H1 (cell line): Measurements from ENCODE around the gene ATP7B.

ENCODE experiments used
- EP300 ChIP-seq, 2 experiments: IDR thresholded peaks; 1 replicate in 1 of 2; 2 replicates in 1 of 2; pipeline ENCODE4 v1.6.1; 2011 to 2012; ENCODE audit warnings: low read depth in 2 of 2, low read length in 2 of 2, mild to moderate bottlenecking in 2 of 2, borderline replicate concordance in 1 of 2, inconsistent platforms in 1 of 2, moderate library complexity in 1 of 2
- HDAC6 ChIP-seq: IDR thresholded peaks from one replicate; pipeline ENCODE4 v1.7.1; 2012; ENCODE audit warnings: low read depth, mild to moderate bottlenecking, inconsistent platforms, low read length, moderate library complexity
- JUND ChIP-seq: IDR thresholded peaks from 2 replicates; pipeline ENCODE4 v1.6.1; 2011; ENCODE audit warnings: mild to moderate bottlenecking, improper control_type of control experiment, low read length
- TF ChIP-seq, protein P1 (sequence below), 3 experiments: IDR thresholded peaks; 1 replicate in 2 of 3; 2 replicates in 1 of 3; pipeline versions ENCODE4 v1.5.1 to v1.6.1; 2011; ENCODE audit warnings: low read length in 3 of 3, mild to moderate bottlenecking in 3 of 3, inconsistent platforms in 2 of 3, low read depth in 1 of 3, moderate library complexity in 1 of 3; ENCODE audit not compliant: insufficient read depth in 1 of 3; ENCODE audit errors: control extremely low read depth in 1 of 3

DNA sequence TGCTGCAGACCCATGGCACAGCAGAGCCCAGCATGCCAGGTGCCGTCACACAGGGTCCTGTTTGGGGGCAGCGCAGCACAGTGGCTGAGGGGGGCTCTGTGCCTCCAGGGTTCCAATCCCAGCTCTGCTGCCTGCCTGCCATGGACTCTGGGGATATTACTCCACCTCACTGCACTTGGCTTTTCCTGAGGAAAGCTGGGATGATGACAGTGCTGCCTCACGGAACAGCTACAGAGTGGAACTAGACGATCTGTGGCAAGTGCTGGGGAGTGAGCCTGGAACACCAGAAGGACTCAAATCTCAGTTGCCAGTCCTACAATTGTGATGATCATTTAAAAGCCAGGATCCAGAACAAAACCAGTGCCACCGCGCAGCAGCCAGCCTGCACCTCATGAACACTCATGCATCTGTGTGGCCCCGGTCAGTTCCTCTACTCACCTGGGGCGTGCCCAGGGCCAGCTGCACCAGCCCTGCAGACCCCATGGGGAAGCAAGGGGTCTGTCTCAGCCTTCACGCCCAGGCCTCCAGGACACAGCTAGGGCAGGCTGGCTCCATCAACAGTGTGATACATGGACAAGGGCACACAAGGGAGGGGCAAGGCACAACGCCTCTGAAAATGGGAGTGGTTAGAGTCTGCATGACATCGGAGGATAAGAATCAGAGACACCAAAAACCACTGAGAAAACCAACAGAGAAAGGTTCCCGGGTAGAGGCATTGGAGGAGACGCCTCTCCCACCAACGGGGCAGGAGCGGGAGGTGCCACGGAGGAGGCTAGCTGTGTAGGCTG, 55.2 kb downstream of the ATP7B start:
- TF ChIP-seq, protein P1, sequence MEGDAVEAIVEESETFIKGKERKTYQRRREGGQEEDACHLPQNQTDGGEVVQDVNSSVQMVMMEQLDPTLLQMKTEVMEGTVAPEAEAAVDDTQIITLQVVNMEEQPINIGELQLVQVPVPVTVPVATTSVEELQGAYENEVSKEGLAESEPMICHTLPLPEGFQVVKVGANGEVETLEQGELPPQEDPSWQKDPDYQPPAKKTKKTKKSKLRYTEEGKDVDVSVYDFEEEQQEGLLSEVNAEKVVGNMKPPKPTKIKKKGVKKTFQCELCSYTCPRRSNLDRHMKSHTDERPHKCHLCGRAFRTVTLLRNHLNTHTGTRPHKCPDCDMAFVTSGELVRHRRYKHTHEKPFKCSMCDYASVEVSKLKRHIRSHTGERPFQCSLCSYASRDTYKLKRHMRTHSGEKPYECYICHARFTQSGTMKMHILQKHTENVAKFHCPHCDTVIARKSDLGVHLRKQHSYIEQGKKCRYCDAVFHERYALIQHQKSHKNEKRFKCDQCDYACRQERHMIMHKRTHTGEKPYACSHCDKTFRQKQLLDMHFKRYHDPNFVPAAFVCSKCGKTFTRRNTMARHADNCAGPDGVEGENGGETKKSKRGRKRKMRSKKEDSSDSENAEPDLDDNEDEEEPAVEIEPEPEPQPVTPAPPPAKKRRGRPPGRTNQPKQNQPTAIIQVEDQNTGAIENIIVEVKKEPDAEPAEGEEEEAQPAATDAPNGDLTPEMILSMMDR (IDR thresholded peaks at IDR 0.05; ENCODE audit: control extremely low read depth in 1 of 3, insufficient read depth in 1 of 3, low read depth in 1 of 3, low read length in 3 of 3) = no peak
- TF ChIP-seq JUND (no peak), EP300 (IDR thresholded peaks at IDR 0.05; ENCODE audit: borderline replicate concordance in 1 of 2, low read depth in 2 of 2, low read length in 2 of 2) (no peak), HDAC6 (no peak)
